Left ventricle myocardium inferior (tissue), 1 donor: ENCODE results near the gene SOX15. TPM values are rescaled to one million over a fixed set of nuclear protein-coding genes. Genes with fewer than 3 reads are reported as not detected.

Experiments used
- DNase-seq: peaks from one replicate; pipeline ENCODE4 v3.0.0-alpha.2; 2020
- H3K27ac ChIP-seq: fragments of 200-600 bp; replicated peaks from 2 replicates; pipeline ENCODE4 v1.8.0; 2021
- H3K27me3 ChIP-seq: fragments of 200-600 bp; 2 replicates; pipeline ENCODE4 v1.8.0; 2021; ENCODE audit warnings: low read depth
- H3K36me3 ChIP-seq: fragments of 200-600 bp; 2 replicates; pipeline ENCODE4 v1.8.0; 2021
- H3K4me1 ChIP-seq: fragments of 200-600 bp; 2 replicates; pipeline ENCODE4 v1.8.0; 2021
- H3K4me3 ChIP-seq: fragments of 200-600 bp; 2 replicates; pipeline ENCODE4 v1.8.0; 2021; ENCODE audit warnings: mild to moderate bottlenecking, moderate library complexity
- H3K9me3 ChIP-seq: fragments of 200-600 bp; replicated peaks from 2 replicates; pipeline ENCODE4 v1.8.0; 2021
- CTCF ChIP-seq: fragments of 200-600 bp; IDR thresholded peaks from 2 replicates; pipeline ENCODE4 v1.8.0; 2021; ENCODE audit warnings: antibody characterized with exemption, mild to moderate bottlenecking, borderline replicate concordance
- intact Hi-C: fragments of 100-400 bp; cut with micrococcal nuclease; formaldehyde crosslinking; loops from one replicate; pipeline ENCODE4 v1.11.0; 2022
- total RNA-seq: library from RNA; stranded (reverse); fragmentation: NEBNext Ultra II Directional; extraction: Animal tissue kit (Norgen Biotek cat#: 25700); gene quantifications from one replicate; pipeline ENCODE4 v1.2.1, GENCODE V29; 2021
- donor health status: DM: no; HTN: yes; CAD: no; lungs with severe emphysema.

SOX15 gene
- total RNA-seq, 1 donor from 2014 or later = 1.9 TPM

- no peak for DNase-seq
- H3K27ac ChIP-seq = no peak overlapping the region
- intact Hi-C loops = no loop called here
- no peak overlapping the region for H3K4me3 ChIP-seq
- H3K27me3 ChIP-seq = no peaks in the 10 kb centered on the region
- no peak for TF ChIP-seq CTCF
- peaks cover 12% of the 10 kb centered on the region for H3K4me1 ChIP-seq
- H3K36me3 ChIP-seq = no peaks in the 10 kb centered on the region
- peaks cover 12% of the 10 kb centered on the region for H3K9me3 ChIP-seq
Measured at GRCh38 chr17:7541074-7541621, 48.7 kb downstream of the SOX15 start.

GRCh38 chr17:7538891-7539545, 50.9 kb downstream of the SOX15 start:
- no peak for TF ChIP-seq CTCF
- no peak overlapping the region for H3K4me3 ChIP-seq
- intact Hi-C loops = no loop called here
- no peaks in the 10 kb centered on the region for H3K27me3 ChIP-seq
- no peaks in the 10 kb centered on the region for H3K4me1 ChIP-seq
- no peaks in the 10 kb centered on the region for H3K36me3 ChIP-seq
- H3K27ac ChIP-seq = no peak overlapping the region
- H3K9me3 ChIP-seq = peaks cover 12% of the 10 kb centered on the region
- DNase-seq = no peak

Other genes with a start within 250 kb of the SOX15 start
- 3.9 TPM for gene KCTD11, start 237.9 kb downstream of the SOX15 start, total RNA-seq
- gene TMEM95, start 234.9 kb downstream of the SOX15 start, total RNA-seq = not detected
- gene TNK1, start 209.0 kb downstream of the SOX15 start, total RNA-seq = 1.8 TPM
- gene PLSCR3, start 195.6 kb downstream of the SOX15 start, total RNA-seq = 20.1 TPM
- 67.8 TPM for gene TMEM256, start 186.0 kb downstream of the SOX15 start, total RNA-seq
- gene NLGN2, start 182.2 kb downstream of the SOX15 start, total RNA-seq = 9.3 TPM
- gene SPEM1, start 169.8 kb downstream of the SOX15 start, total RNA-seq = not detected
- not detected for gene SPEM2, start 164.5 kb downstream of the SOX15 start, total RNA-seq
- not detected for gene SPEM3, start 161.2 kb downstream of the SOX15 start, total RNA-seq
- gene TMEM102, start 154.7 kb downstream of the SOX15 start, total RNA-seq = 2.7 TPM
- 6.5 TPM for gene FGF11, start 150.6 kb downstream of the SOX15 start, total RNA-seq
- 8.7 TPM for gene CHRNB1, start 145.0 kb downstream of the SOX15 start, total RNA-seq
- gene ZBTB4, start 110.5 kb downstream of the SOX15 start, total RNA-seq = 63.4 TPM
- gene SLC35G6, start 108.6 kb downstream of the SOX15 start, total RNA-seq = not detected
- 38.7 TPM for gene POLR2A, start 105.7 kb downstream of the SOX15 start, total RNA-seq
- 29.9 TPM for gene TNFSF12, start 41.0 kb downstream of the SOX15 start, total RNA-seq
- gene TNFSF13, start 31.3 kb downstream of the SOX15 start, total RNA-seq = 6.3 TPM
- gene SENP3, start 28.2 kb downstream of the SOX15 start, total RNA-seq = 29.5 TPM
- gene CD68, start 10.5 kb downstream of the SOX15 start, total RNA-seq = 25.5 TPM
- 24.9 TPM for gene MPDU1, start 6.2 kb downstream of the SOX15 start, total RNA-seq
- 111 TPM for gene FXR2, start 24.8 kb upstream of the SOX15 start, total RNA-seq
- gene SAT2, start 37.7 kb upstream of the SOX15 start, total RNA-seq = 73.5 TPM
- gene SHBG, start 40.0 kb upstream of the SOX15 start, total RNA-seq = 0.74 TPM
- gene ATP1B2, start 60.8 kb upstream of the SOX15 start, total RNA-seq = 2.8 TPM
- 11.7 TPM for gene TP53, start 97.4 kb upstream of the SOX15 start, total RNA-seq
- 4.7 TPM for gene WRAP53, start 98.4 kb upstream of the SOX15 start, total RNA-seq
- not detected for gene EFNB3, start 115.1 kb upstream of the SOX15 start, total RNA-seq
- gene DNAH2, start 127.7 kb upstream of the SOX15 start, total RNA-seq = 0.33 TPM
- 23.3 TPM for gene KDM6B, start 244.1 kb upstream of the SOX15 start, total RNA-seq